Endometrial microvascular endothelial cells (primary cell): ENCODE data around the gene DEDD. TPM values are rescaled to one million over a fixed set of nuclear protein-coding genes. Genes with fewer than 3 reads are reported as not detected.
"Not testable (repeated sequence)": the region's sequence is repeated elsewhere in the genome, so short reads cannot be mapped to it uniquely, and the experiment has no call there.

Experiments used
- in situ Hi-C: cut with HindIII; loops from 2 replicates; pipeline ENCODE4 v1.10.0; 2017; ENCODE audit warnings: low sequenced_read_pairs, low pct_unique_long_range_greater_than_20kb; ENCODE audit errors: inconsistent ontology term
- total RNA-seq: library from RNA; depleted of rRNA; stranded (reverse); fragments of >200 nt; gene quantifications from one replicate; pipeline ENCODE4 v1.2.3, GENCODE V29; 2015; ENCODE audit errors: inconsistent ontology term

The DEDD gene
- total RNA-seq, 1 donor from 2014 or later, result 28.3 TPM

GRCh38 chr1:161131523-161132409, 701 bp downstream of the DEDD start:
- in situ Hi-C loops, result no loop called here

GRCh38 chr1:161130266-161130665, 2.2 kb downstream of the DEDD start:
- in situ Hi-C loops, result no loop called here

- in situ Hi-C loops, result no loop called here
These were observed 3.7 kb downstream of the DEDD start for GRCh38 chr1:161128591-161129420.

GRCh38 chr1:161127649-161128048, 4.8 kb downstream of the DEDD start:
- in situ Hi-C loops, result no loop called here

GRCh38 chr1:161122967-161123366, 9.5 kb downstream of the DEDD start:
- in situ Hi-C loops, result no loop called here

GRCh38 chr1:161121834-161122233, 10.6 kb downstream of the DEDD start:
- in situ Hi-C loops, result no loop called here

- in situ Hi-C loops, result no loop called here
These were observed 11.3 kb downstream of the DEDD start for GRCh38 chr1:161121042-161121650.

GRCh38 chr1:161119092-161119903, 13.2 kb downstream of the DEDD start:
- in situ Hi-C loops, result no loop called here

GRCh38 chr1:161117759-161118581, 14.5 kb downstream of the DEDD start, which contains the start of the genes NIT1 and PFDN2:
Gene NIT1, plus strand, starts transcription at chr1:161118105. Its CDS starts 72 bp downstream, at chr1:161118177.
Gene PFDN2, minus strand, starts transcription at chr1:161118037. Its CDS starts 11 bp downstream, at chr1:161118026.
- in situ Hi-C loops, result no loop called here

- in situ Hi-C loops, result not testable (repeated sequence)
These were observed 16.5 kb downstream of the DEDD start for GRCh38 chr1:161115961-161116360.

- in situ Hi-C loops, result no loop called here
These were observed 17.2 kb downstream of the DEDD start for GRCh38 chr1:161115132-161115711.

- in situ Hi-C loops, result no loop called here
These were observed 17.9 kb downstream of the DEDD start for GRCh38 chr1:161114556-161114955.

- in situ Hi-C loops, result no loop called here
These were observed 18.6 kb downstream of the DEDD start for GRCh38 chr1:161113915-161114314.

- in situ Hi-C loops, result no loop called here
These were observed 20.9 kb downstream of the DEDD start for GRCh38 chr1:161111527-161111926.

- in situ Hi-C loops, result no loop called here
These were observed 21.4 kb downstream of the DEDD start for GRCh38 chr1:161111117-161111516.

- in situ Hi-C loops, result no loop called here
These were observed 26.0 kb downstream of the DEDD start for GRCh38 chr1:161106431-161106830.

- in situ Hi-C loops, result no loop called here
These were observed 31.9 kb downstream of the DEDD start for GRCh38 chr1:161100556-161100955.
